Adipocyte (in vitro differentiated cells): ENCODE measurements around the gene RAET1G.
"Not testable (repeated sequence)": the region's sequence is repeated elsewhere in the genome, so short reads cannot be mapped to it uniquely, and the experiment has no call there.

Experiments
- DNase-seq: peaks from one replicate; pipeline ENCODE4 v3.0.0-alpha.2; 2015; ENCODE audit warnings: low read depth
- H3K27me3 ChIP-seq: replicated peaks from 2 replicates; pipeline ENCODE4 v1.7.0; 2013; ENCODE audit warnings: mild to moderate bottlenecking, low read length, moderate library complexity; ENCODE audit not compliant: control insufficient read depth, insufficient read depth
- H3K36me3 ChIP-seq: 2 replicates; pipeline ENCODE4 v1.7.0; 2013; ENCODE audit warnings: low read length, mild to moderate bottlenecking, moderate library complexity; ENCODE audit not compliant: control insufficient read depth, insufficient read depth, severe bottlenecking
- H3K4me1 ChIP-seq: 2 replicates; pipeline ENCODE4 v1.7.0; 2013; ENCODE audit warnings: mild to moderate bottlenecking, low read length, moderate library complexity; ENCODE audit not compliant: control insufficient read depth, insufficient read depth
- H3K4me3 ChIP-seq: 2 replicates; pipeline ENCODE4 v1.7.0; 2013; ENCODE audit warnings: mild to moderate bottlenecking, low read length, moderate library complexity
- H3K9ac ChIP-seq: 2 replicates; pipeline ENCODE4 v1.7.0; 2013; ENCODE audit warnings: mild to moderate bottlenecking, low read length, moderate library complexity
- H3K9me3 ChIP-seq: 2 replicates; pipeline ENCODE4 v1.7.0; 2013; ENCODE audit warnings: mild to moderate bottlenecking, low read length, moderate library complexity; ENCODE audit not compliant: control insufficient read depth

The RAET1G gene

DNA sequence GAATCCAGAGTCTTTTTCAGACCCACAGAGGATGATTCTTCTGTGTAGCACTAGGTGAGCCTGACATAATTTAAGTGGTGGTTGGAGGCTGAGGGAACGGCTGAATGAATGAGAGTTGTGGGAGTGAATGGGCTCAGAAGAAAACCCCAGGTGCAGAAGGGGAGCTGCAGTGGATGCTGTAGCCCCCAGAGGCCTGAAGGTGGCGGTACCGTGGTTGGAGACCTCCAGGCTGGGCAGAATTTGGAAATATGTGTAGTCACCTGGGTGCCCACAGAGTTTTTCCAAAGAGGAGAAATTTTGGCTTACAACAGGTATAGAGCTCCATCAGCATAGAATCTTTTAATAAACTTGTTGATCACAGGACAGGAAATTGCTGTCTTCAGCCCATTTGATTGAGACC is 6.5 kb upstream of the RAET1G start:
- H3K9ac ChIP-seq: no peak overlapping the region
- H3K9me3 ChIP-seq: no peaks in the 10 kb centered on the region
- peaks cover 3% of the 10 kb centered on the region for H3K4me1 ChIP-seq
- H3K4me3 ChIP-seq: no peak overlapping the region
- DNase-seq: no peak
- H3K27me3 ChIP-seq: peaks cover 15% of the 10 kb centered on the region
- no peaks in the 10 kb centered on the region for H3K36me3 ChIP-seq

DNA sequence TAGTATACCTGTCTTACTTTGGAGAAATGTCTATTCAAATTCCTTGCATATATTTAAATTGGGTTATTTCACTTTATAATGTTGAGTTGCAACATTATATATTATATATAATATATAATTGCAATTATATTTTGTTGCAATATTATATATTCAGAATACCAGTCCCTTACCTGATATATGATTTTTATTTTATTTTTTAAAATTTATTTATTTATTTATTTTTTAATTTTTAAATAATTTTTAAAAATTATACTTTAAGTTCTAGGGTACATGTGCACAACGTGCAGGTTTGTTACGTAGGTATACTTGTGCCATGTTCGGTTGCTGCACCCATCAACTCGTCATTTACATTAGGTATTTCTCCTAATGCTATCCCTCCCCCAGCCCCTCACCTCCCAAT is 4.1 kb upstream of the RAET1G start:
- H3K4me1 ChIP-seq, H3K4me3 ChIP-seq, DNase-seq, H3K9ac ChIP-seq, H3K9me3 ChIP-seq, H3K36me3 ChIP-seq: not testable (repeated sequence)
- H3K27me3 ChIP-seq: peaks cover 15% of the 10 kb centered on the region

DNA sequence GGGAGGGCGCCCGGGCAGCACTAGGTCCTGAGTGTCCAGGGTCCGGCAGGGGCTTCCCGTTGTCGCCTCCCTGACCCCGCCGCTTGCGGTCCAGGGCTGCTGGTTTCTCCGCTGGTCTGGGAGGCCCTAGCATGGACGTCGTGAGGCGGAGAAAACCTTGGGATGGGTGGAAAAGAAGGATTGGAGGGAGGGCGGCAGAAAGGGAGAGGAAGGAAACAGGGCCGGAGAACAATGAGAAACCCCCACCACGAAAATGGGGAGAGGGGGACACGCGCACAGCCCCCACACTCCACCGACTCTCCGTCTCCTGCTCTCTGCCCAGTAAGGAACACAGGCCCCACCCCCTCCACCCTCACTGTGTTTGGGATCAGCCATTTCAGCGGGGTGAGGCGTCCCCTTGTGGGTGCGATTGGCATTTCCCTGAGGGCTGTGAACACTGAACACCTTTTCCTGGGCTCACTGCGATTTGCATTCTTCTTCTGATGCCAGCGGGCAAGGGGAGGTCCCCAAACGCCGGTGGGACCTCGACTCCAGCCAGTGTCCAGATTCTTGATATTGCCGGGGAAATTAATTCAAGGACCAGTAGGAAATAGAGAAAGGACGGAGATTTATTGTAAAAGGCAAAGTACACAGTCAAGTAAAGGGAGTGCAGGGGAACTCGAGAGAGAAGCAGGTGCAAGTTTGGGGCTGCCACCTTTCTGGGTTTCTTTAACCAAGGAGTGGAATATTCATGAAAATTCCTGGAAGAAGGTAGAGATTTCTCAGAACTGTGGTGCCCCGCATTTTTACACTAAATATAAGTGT is 3.3 kb upstream of the RAET1G start:
- peak; percentile 94 for DNase-seq
- Histone ChIP-seq H3K27me3 (peaks cover 18% of the 10 kb centered on the region), H3K36me3 (no peaks in the 10 kb centered on the region), H3K4me3 (peak overlapping the region; percentile 81), H3K4me1 (peaks cover 8% of the 10 kb centered on the region), H3K9me3 (no peaks in the 10 kb centered on the region), H3K9ac (peak overlapping the region; percentile 86)

DNA sequence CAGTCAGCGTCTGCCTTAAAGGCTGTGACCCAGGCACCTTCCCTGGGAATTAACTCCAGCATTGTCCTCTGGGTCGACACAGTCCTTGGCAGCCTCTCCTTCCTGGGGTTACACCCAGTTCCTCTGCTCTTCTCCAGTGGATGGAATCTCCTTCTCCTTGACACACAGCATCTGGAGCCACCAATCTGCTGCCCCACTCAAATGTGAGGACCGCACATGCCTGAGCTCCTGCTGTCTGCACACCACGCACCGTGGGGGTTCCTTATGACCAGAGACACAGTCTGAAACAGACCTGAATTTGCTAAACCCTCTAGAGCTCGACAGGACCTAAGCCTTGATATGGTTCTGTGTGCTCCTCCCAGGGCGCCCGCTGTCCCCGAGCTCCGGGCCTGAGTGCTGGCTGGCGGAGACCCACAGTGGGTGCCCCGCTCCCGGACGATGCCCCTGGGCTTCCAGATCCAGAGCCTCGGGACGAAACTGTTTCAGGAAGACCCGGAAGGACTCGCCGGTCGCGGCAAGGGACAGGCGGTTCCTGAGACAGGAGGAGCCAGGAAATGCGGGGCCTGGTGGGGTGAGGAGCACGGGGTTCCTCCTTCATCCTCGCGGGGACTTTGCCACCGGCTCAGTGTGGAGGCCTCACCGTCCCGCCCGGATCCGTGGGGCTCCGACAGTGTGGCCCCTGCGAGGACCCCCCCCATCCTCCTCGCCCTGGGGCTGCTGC is 2.5 kb upstream of the RAET1G start:
- H3K4me1 ChIP-seq: peaks cover 8% of the 10 kb centered on the region
- no peaks in the 10 kb centered on the region for H3K36me3 ChIP-seq
- peak overlapping the region; percentile 81 for H3K4me3 ChIP-seq
- peak; percentile 14 for DNase-seq
- peak overlapping the region; percentile 86 for H3K9ac ChIP-seq
- H3K27me3 ChIP-seq: peaks cover 18% of the 10 kb centered on the region
- no peaks in the 10 kb centered on the region for H3K9me3 ChIP-seq

DNA sequence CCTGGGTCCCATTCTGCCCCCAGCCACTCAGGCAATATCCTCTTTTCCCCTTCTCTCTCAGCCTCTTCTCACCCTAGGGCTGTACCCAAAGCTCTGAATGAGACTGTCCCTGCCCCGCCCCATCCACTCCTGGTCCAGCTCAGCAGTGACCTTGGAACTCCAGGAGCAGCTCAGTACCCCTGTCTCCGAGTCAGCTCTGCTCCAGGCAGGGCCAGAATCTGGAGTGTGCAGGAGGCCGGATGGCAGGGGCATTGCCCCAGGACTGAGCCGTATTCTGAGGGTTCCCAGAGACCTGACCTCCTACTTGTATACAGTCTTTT is 2.0 kb upstream of the RAET1G start:
- Histone ChIP-seq H3K4me1 (peaks cover 8% of the 10 kb centered on the region), H3K9me3 (no peaks in the 10 kb centered on the region), H3K36me3 (no peaks in the 10 kb centered on the region), H3K9ac (no peak overlapping the region), H3K4me3 (peak overlapping the region; percentile 81), H3K27me3 (peaks cover 15% of the 10 kb centered on the region)
- no peak for DNase-seq

DNA sequence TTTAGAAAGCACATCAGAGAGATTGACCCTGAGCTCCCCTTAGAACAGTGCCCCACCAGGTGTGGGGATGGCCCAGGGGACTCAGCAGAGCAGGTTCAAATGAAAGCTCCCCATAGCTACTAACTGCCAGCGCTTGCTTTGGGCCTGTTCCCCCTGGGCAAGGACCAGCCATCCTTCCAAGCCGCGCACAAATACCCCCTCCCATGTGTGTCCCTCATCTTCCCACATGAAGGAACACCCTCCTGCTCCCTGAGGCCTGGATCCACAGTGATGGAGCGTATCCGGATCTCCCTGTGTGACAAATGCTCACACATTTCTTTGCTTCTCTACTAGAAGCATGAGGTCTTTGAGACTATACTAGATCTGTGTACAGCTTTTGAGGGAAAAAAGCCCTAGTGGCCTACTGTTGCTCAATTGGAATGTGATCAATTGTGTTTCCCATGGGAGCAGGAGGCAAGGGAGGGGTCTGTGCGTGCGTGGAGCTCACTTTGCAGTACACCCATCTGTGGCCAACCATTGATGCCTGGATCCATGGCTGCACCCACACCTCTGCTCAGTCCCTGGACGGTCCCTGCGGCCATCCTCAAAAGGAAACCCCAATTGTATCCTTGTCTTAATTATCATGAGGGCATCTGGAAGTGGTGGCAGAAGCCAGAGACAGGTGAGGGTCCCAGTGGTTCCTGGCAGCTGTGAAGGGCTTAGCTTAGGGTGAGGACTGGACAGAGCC is 1.4 kb upstream of the RAET1G start:
- H3K27me3 ChIP-seq: peaks cover 9% of the 10 kb centered on the region

DNA sequence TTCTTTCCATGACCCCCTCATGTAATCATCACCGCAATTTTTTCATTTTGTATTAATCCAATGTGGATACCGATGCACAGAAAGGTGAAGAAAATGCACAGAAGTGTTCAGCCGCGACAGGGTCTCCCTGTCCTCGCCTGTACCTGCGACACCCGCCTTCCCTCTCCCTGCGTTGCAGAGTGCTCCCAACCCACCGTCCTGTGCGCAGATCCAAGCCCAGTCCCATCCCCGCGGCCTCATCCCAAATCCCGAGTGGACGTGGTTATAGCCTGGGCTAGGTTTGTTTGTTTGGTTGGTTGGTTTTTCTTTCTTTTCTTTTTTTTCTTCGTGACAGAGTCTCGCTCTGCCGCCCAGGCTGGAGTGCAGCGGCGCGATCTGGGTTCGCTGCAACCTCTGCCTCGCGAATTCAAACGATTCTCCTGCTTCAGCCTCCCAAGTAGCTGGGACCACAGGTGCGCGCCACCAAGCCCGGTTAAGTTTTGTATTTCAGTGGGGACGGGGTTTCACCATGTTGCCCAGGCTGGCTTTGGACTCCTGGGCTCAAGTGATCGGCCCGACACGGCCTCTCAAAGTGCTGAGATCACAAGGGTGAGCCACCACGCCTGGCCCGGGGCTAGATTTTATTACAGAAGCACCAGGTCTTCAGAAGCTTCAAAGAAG is 536 bp upstream of the RAET1G start:
- DNase-seq: no peak
- H3K9me3 ChIP-seq: no peaks in the 10 kb centered on the region
- H3K36me3 ChIP-seq: no peaks in the 10 kb centered on the region
- H3K4me1 ChIP-seq: peaks cover 8% of the 10 kb centered on the region
- H3K4me3 ChIP-seq: peak overlapping the region; percentile 90
- peak overlapping the region; percentile 78 for H3K9ac ChIP-seq
- H3K27me3 ChIP-seq: peaks cover 3% of the 10 kb centered on the region

More for the DNA sequence above, 1.4 kb upstream of the RAET1G start:
- Histone ChIP-seq H3K4me1 (peaks cover 8% of the 10 kb centered on the region), H3K9ac (no peak overlapping the region), H3K36me3 (no peaks in the 10 kb centered on the region), H3K4me3 (no peak overlapping the region), H3K9me3 (no peaks in the 10 kb centered on the region)
- DNase-seq: no peak

DNA sequence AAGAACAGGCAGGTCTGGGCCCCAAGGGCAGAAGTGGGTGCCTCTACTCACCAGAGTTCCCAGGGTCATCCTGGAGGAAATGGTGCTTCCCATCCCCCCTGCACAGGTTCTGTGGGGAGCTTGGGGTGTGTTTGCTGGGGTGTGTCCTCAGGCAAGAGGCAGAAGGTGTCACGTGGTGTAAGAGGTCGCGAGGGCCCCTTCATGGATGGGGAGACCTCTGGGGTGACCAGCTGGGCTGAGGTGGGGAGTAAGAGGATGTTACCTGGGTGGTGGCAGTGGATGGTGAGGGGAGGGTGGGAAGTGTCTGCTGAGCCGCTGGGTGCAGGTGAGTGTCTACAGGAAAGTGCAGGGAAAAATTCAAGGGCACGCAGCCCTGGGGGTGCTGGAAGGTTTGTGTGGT is 830 bp downstream of the RAET1G start:
- not testable (repeated sequence) for H3K9me3 ChIP-seq, H3K9ac ChIP-seq, H3K4me1 ChIP-seq, H3K27me3 ChIP-seq, H3K36me3 ChIP-seq, DNase-seq
- peak overlapping the region; percentile 90 for H3K4me3 ChIP-seq

DNA sequence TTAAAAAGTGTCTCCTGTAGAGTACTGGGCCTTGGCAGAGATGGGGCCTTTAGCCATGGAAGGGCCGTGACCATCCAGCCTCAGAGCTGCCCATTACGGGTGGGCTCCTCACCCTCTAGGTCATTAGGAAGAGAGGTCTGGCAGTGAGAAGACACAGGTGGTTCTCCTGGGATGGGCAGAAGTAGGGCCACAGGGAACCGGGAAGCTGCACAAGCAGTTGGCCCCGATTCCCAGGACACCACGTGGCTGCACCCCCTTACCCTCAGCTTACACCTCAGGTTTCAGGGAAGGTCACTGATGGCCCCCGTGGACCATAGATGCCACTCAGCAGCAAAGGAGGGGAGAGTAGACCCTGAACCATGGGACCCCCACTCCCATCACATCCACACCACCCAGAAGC is 1.6 kb downstream of the RAET1G start:
- Histone ChIP-seq H3K4me1 (peaks cover 8% of the 10 kb centered on the region), H3K4me3 (no peak overlapping the region), H3K36me3 (no peaks in the 10 kb centered on the region), H3K9me3 (no peaks in the 10 kb centered on the region), H3K27me3 (peaks cover 3% of the 10 kb centered on the region), H3K9ac (no peak overlapping the region)
- DNase-seq: no peak

DNA sequence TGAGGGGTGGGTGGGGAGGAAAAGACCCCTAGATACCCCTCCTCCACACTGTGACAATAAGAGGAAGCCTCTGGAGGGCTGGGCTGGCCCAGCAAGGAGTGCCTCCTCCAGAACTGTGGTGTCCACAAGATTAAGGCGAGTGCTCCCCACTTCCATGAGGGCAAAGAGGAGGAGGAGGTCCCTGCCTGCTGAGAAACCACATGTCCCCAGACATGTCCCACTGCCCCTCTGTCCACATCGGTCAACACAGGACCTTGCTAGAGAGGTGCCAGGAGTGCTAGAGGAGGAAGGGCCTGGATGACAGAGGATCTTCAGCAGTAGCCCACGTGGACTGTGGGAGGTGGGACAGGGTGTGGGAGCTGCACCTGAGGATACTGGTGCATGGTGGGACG is 3.1 kb downstream of the RAET1G start:
- DNase-seq: no peak
- H3K9ac ChIP-seq: no peak overlapping the region
- H3K4me1 ChIP-seq: peaks cover 6% of the 10 kb centered on the region
- peaks cover 3% of the 10 kb centered on the region for H3K27me3 ChIP-seq
- no peaks in the 10 kb centered on the region for H3K36me3 ChIP-seq
- H3K9me3 ChIP-seq: no peaks in the 10 kb centered on the region
- no peak overlapping the region for H3K4me3 ChIP-seq
